GM12801 (cell line): ENCODE results near the gene PAPLN.

Experiments
- TF ChIP-seq, protein P1 (sequence below): IDR thresholded peaks from one replicate; pipeline ENCODE4 v1.5.1; 2011; ENCODE audit warnings: control low read depth; ENCODE audit not compliant: insufficient read length; ENCODE audit errors: extremely low read depth

The PAPLN gene

DNA sequence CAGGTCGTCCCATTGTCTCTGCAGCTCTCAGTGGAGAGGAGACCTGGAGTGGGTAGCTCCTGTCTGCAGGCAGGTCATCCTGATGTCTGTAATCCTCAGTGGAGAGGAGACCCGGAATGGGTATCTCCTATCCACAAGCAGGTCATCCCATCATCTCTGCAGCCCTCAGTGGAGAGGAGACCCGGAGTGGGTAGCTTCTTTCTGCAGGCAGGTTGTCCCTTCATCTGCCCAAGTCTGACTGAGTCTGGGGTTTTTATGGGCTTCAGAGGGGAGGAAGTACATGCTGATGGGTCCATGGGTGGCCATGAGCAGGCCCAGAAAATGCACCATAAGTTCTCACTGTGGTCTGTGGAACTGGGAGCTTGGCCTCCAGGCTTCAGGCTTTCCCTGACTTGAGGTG, 28.9 kb upstream of the PAPLN start:
- TF ChIP-seq, protein P1, sequence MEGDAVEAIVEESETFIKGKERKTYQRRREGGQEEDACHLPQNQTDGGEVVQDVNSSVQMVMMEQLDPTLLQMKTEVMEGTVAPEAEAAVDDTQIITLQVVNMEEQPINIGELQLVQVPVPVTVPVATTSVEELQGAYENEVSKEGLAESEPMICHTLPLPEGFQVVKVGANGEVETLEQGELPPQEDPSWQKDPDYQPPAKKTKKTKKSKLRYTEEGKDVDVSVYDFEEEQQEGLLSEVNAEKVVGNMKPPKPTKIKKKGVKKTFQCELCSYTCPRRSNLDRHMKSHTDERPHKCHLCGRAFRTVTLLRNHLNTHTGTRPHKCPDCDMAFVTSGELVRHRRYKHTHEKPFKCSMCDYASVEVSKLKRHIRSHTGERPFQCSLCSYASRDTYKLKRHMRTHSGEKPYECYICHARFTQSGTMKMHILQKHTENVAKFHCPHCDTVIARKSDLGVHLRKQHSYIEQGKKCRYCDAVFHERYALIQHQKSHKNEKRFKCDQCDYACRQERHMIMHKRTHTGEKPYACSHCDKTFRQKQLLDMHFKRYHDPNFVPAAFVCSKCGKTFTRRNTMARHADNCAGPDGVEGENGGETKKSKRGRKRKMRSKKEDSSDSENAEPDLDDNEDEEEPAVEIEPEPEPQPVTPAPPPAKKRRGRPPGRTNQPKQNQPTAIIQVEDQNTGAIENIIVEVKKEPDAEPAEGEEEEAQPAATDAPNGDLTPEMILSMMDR: no peak

DNA sequence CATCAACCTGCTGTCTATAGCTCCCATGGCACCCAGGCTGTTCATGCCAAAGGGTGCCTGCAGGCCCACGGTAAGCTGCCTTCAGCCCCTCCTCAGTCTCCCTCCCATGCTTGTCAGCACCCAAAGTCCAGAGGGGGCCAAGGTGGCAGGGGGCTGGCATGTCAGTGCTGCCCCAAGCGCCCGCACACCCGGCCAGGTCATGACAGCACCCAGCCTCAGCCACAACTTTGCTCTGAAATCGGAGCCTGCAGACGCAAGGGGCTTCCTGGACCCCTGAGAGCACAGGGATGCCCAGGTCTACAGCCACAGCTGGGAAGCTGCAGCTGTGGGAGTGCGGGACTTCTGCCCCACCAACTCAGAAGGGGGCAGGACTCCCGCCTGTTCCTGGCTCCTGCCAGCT, 28.5 kb upstream of the PAPLN start:
- TF ChIP-seq, protein P1: no peak

DNA sequence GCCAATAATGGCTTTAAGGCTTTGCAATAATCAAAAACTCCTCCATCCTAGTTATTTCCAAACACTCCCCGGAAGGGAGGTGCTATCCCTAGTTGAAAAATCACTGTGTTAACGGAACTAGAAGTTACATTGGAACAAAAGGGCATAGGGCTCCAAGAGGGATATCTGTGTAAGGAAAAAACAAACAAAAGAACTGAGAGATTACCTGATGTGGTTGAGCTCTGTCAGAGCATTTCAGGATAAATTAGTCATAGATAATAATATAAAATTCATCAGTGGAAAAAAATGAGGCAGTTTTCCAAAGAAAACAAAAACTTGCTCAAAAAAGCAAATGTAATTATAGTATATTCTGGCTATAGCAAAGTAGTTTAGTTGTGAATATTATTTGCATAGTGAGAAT, 27.4 kb upstream of the PAPLN start:
- TF ChIP-seq, protein P1: no peak

DNA sequence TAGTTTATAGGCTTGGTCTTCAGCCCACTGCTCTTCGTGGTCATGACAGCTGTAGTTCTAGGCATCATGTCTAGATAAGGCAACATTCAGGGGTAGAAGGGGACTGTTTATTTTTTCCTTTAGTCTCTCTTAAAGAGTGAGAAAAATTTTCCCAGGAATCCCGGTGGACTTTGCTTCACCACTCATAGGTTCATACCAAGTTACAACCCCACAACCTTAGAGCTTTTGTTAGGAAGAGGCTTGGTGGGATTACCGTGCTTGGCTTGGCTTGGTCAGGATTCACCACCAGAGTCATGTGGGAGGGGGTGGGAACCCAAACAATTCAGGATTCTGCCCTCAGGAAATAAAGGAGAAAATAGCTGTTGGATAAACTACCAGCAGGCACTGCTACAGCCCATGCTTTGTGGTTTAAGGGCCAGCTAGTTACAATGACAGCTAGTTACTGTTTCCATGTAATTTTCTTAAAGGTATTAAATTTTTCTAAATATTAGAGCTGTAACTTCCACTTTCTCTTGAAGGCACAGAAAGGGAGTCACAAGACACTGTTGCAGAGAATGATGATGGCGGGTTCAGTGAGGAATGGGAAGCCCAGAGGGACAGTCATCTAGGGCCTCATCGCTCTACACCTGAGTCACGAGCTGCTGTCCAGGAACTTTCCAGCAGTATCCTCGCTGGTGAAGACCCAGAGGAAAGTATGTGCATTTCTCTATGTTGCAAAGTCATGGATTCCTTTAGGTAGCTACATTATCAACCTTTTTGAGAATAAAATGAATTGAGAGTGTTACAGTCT, 25.9 kb upstream of the PAPLN start:
- TF ChIP-seq, protein P1: no peak

DNA sequence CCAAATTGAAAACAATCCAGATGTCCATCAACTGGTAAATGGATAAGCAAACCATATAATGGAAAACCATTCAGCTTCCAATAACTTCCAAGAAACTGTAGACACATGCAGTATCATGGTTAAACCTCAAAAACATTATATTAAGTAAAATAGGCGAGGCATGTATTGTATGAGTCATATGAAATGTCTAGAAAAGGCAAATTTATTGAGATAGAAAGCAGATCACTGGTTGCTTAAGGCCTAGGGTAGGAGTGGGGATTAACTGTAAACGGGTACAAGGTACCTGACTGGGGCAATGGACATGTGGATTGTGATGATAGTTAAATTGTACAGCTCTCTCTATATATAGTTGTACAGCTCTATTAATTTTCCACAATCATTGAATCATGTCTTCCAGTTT, 21.3 kb upstream of the PAPLN start:
- TF ChIP-seq, protein P1: no peak

DNA sequence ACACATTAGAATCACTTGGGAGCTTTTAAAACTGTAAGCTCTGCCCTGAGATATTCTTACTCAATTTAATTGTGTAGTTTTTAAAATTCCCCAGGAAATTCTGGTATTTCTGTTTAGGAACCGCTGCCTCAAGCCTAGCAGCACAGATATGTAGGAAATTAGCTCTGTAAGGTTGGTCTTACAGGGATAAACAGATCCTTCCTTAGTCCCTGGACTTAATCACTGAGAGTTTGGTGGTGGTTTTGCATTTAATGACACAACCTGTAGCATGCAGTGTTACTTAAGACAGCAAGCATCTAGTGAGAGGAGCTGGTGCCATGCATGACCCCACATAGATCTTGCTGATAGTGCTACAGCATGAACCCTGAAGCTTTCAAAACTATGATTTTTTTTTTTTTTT, 19.9 kb upstream of the PAPLN start:
- TF ChIP-seq, protein P1: no peak

DNA sequence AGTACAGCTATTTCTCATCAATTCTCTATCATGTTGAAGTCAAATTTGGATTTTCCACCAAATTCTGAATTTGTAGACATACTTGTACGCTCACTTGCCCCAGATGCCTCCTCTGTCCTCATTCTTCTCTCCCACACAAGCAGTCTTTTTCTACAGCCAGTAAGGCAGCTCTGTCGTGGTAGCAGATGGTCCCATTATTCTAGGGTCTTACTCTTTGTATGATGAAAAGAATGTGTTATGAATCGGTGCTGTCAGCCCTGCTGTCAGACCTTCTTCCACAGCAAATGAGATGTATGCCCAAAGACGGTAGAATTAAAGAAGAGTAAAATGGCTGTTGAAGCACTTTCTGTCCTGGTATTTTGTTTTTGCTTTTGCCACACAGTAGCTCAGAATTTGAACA, 17.2 kb upstream of the PAPLN start:
- TF ChIP-seq, protein P1: no peak
